Caco-2 (cell line): ENCODE measurements around the gene ING3. TPM values are rescaled to one million over a fixed set of nuclear protein-coding genes. Genes with fewer than 3 reads are reported as not detected.

Experiments
- BruUV-seq: library from RNA; stranded (reverse); fragments of 400-500 nt; replicated peaks from 2 replicates; lab custom pipeline; 2021; lab: Mats Ljungman, UMichigan
- CTCF ChIA-PET: fragments of 300-600 bp; sonication (Branson Sonifier 250); formaldehyde crosslinking; loops from one replicate; lab custom pipeline; 2022; ENCODE audit warnings: antibody characterized with exemption; lab: Charles Lee
- POLR2A ChIA-PET: fragments of 300-600 bp; sonication (Branson Sonifier 250); formaldehyde crosslinking; loops from one replicate; lab custom pipeline; 2022; ENCODE audit warnings: antibody characterized with exemption; lab: Charles Lee
- DNase-seq, 2 experiments: peaks; one replicate each; pipeline versions ENCODE4 v3.0.0 to v3.0.0-alpha.2; 2020 to 2022
- H3K27me3 ChIP-seq: replicated peaks from 2 replicates; pipeline ENCODE4 v1.6.0; 2011; ENCODE audit warnings: low read length; ENCODE audit not compliant: control insufficient read depth, insufficient read depth
- H3K36me3 ChIP-seq: 2 replicates; pipeline ENCODE4 v1.5.1; 2011; ENCODE audit warnings: low read length; ENCODE audit not compliant: control insufficient read depth, insufficient read depth
- H3K4me1 ChIP-seq: fragments of 250-450 bp; sonication (Bioruptor Pico); 2 replicates; pipeline ENCODE4 v1.5.1; 2020; ENCODE audit warnings: mild to moderate bottlenecking
- H3K4me3 ChIP-seq: 2 replicates; pipeline ENCODE4 v1.5.1; 2011; ENCODE audit warnings: low read depth, mild to moderate bottlenecking, control low read depth, low read length
- H3K9me3 ChIP-seq: fragments of 250-450 bp; sonication (Bioruptor Pico); 2 replicates; pipeline ENCODE4 v1.5.1; 2020; ENCODE audit warnings: mild to moderate bottlenecking, moderate library complexity
- H3K27ac Mint-ChIP-seq: one replicate; pipeline ENCODE4 v1.8.0; 2022; ENCODE audit warnings: mixed read lengths; ENCODE audit not compliant: unreplicated experiment
- H3K27me3 Mint-ChIP-seq: one replicate; pipeline ENCODE4 v1.8.0; 2022; ENCODE audit warnings: mixed read lengths; ENCODE audit not compliant: insufficient read depth, unreplicated experiment
- H3K36me3 Mint-ChIP-seq: one replicate; pipeline ENCODE4 v1.8.0; 2022; ENCODE audit warnings: mild to moderate bottlenecking, mixed read lengths; ENCODE audit not compliant: insufficient read depth, unreplicated experiment
- H3K4me1 Mint-ChIP-seq: one replicate; pipeline ENCODE4 v1.8.0; 2022; ENCODE audit warnings: low read depth, mixed read lengths; ENCODE audit not compliant: unreplicated experiment
- H3K4me3 Mint-ChIP-seq: one replicate; pipeline ENCODE4 v1.8.0; 2022; ENCODE audit warnings: mild to moderate bottlenecking, moderate library complexity, mixed read lengths; ENCODE audit not compliant: unreplicated experiment
- H3K9me3 Mint-ChIP-seq: one replicate; pipeline ENCODE4 v1.8.0; 2022; ENCODE audit warnings: mixed read lengths; ENCODE audit not compliant: unreplicated experiment
- intact Hi-C: fragments of 100-400 bp; cut with micrococcal nuclease; formaldehyde crosslinking; loops from one replicate; pipeline ENCODE4 v1.10.0; 2022; ENCODE audit not compliant: unreplicated experiment
- total RNA-seq: library from RNA; stranded (reverse); gene quantifications from 2 replicates; pipeline ENCODE4 v1.2.3, GENCODE V29; 2022
- TF ChIP-seq, protein P1 (sequence below), 2 experiments: fragments of 200-600 bp in 1 of 2; IDR thresholded peaks; 1 replicate in 1 of 2; 2 replicates in 1 of 2; pipeline versions ENCODE4 v1.5.1 to v1.8.0; 2011 to 2022; ENCODE audit warnings: antibody characterized with exemption in 1 of 2, control low read depth in 1 of 2, inconsistent platforms in 1 of 2, low read depth in 1 of 2, low read length in 1 of 2, mild to moderate bottlenecking in 1 of 2, moderate library complexity in 1 of 2; ENCODE audit not compliant: insufficient read depth in 1 of 2, severe bottlenecking in 1 of 2, unreplicated experiment in 1 of 2

The ING3 gene
- total RNA-seq, 1 experiment from 2014 or later: 14.6 TPM

- Histone ChIP-seq H3K9me3 (no peaks in the 10 kb centered on the region), H3K4me3 (no peak overlapping the region), H3K4me1 (no peaks in the 10 kb centered on the region), H3K27me3 (no peaks in the 10 kb centered on the region), H3K36me3 (no peaks in the 10 kb centered on the region)
- Mint-ChIP-seq H3K9me3 (no peaks in the 10 kb centered on the region), H3K36me3 (peaks cover 25% of the 10 kb centered on the region), H3K4me3 (no peak overlapping the region), H3K4me1 (no peaks in the 10 kb centered on the region), H3K27ac (no peak overlapping the region), H3K27me3 (no peaks in the 10 kb centered on the region)
- intact Hi-C loops: no loop called here
- BruUV-seq: no TSS peak
- TF ChIP-seq, protein P1, sequence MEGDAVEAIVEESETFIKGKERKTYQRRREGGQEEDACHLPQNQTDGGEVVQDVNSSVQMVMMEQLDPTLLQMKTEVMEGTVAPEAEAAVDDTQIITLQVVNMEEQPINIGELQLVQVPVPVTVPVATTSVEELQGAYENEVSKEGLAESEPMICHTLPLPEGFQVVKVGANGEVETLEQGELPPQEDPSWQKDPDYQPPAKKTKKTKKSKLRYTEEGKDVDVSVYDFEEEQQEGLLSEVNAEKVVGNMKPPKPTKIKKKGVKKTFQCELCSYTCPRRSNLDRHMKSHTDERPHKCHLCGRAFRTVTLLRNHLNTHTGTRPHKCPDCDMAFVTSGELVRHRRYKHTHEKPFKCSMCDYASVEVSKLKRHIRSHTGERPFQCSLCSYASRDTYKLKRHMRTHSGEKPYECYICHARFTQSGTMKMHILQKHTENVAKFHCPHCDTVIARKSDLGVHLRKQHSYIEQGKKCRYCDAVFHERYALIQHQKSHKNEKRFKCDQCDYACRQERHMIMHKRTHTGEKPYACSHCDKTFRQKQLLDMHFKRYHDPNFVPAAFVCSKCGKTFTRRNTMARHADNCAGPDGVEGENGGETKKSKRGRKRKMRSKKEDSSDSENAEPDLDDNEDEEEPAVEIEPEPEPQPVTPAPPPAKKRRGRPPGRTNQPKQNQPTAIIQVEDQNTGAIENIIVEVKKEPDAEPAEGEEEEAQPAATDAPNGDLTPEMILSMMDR (IDR thresholded peaks at IDR 0.05; ENCODE audit: insufficient read depth in 1 of 2, low read depth in 1 of 2, low read length in 1 of 2, severe bottlenecking in 1 of 2, unreplicated experiment in 1 of 2): no peak
- ChIA-PET POLR2A (no interaction called here), CTCF (no interaction called here)
- DNase-seq: no peak
Observed at GRCh38 chr7:120973849-120974248, 23.3 kb downstream of the ING3 start.

DNA sequence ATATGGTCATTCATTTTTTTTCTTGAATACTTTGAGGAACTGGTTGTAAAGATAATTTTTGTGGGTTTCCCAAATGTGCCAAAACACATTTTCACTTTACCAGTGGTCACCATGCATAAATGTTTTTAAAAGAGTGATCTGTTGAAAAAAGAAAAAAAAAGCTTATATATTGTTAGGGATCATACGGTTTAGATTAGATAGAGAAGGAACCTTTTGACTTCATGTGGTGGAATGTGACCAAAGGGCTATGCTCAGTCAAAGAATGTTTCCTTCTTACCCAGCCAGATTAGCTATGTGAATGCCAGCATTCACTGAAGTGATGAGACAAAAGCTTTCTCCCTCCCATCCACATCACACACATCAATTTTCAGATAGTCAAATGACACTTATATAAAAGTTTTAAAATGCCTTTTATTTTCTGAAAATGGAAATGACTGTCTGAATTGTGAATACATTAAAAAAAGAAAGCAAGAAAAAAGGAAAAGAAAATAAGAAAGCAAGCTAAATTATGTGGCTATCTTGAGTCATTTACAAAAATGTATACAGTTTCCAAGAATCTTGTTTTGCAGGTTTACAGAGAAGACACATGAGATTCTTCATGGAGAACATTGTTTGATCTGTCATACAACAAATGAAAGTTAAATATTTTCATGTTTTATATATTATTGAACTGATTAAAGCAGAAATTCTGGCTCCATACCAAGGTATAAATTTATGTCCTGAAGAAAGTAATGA is 29.4 kb downstream of the ING3 start:
- Histone ChIP-seq H3K27me3 (no peaks in the 10 kb centered on the region), H3K4me3 (no peak overlapping the region), H3K9me3 (no peaks in the 10 kb centered on the region), H3K4me1 (peaks cover 18% of the 10 kb centered on the region; the same call in 1 of the 2 replicates), H3K36me3 (no peaks in the 10 kb centered on the region)
- Mint-ChIP-seq H3K36me3 (peaks cover 7% of the 10 kb centered on the region), H3K27ac (no peak overlapping the region), H3K9me3 (no peaks in the 10 kb centered on the region), H3K27me3 (no peaks in the 10 kb centered on the region), H3K4me1 (peaks cover 12% of the 10 kb centered on the region), H3K4me3 (no peak overlapping the region)
- intact Hi-C loops: no loop called here
- TF ChIP-seq, protein P1 (IDR thresholded peaks at IDR 0.05; ENCODE audit: insufficient read depth in 1 of 2, low read depth in 1 of 2, low read length in 1 of 2, severe bottlenecking in 1 of 2, unreplicated experiment in 1 of 2): no peak
- ChIA-PET CTCF (no interaction called here), POLR2A (interaction anchor here (1.0 kb wide), 1 partner anchor 29 kb away, joined by 4 read pairs; the partner anchor contains the start of gene ING3)
- no TSS peak for BruUV-seq
- DNase-seq: peak in 1 of 2 experiments; percentile 7

GRCh38 chr7:120981117-120981516 is 30.5 kb downstream of the ING3 start:
- Mint-ChIP-seq H3K9me3 (no peaks in the 10 kb centered on the region), H3K4me3 (no peak overlapping the region), H3K36me3 (peaks cover 7% of the 10 kb centered on the region), H3K4me1 (peaks cover 14% of the 10 kb centered on the region), H3K27ac (no peak overlapping the region), H3K27me3 (no peaks in the 10 kb centered on the region)
- no peaks in the 10 kb centered on the region for H3K27me3 ChIP-seq
- CTCF ChIA-PET: no interaction called here
- BruUV-seq: no TSS peak
- H3K9me3 ChIP-seq: no peaks in the 10 kb centered on the region
- no peaks in the 10 kb centered on the region for H3K36me3 ChIP-seq
- H3K4me3 ChIP-seq: no peak overlapping the region
- POLR2A ChIA-PET: no interaction called here
- TF ChIP-seq, protein P1 (IDR thresholded peaks at IDR 0.05; ENCODE audit: insufficient read depth in 1 of 2, low read depth in 1 of 2, low read length in 1 of 2, severe bottlenecking in 1 of 2, unreplicated experiment in 1 of 2): no peak
- H3K4me1 ChIP-seq: peaks cover 25% of the 10 kb centered on the region; the same call in 1 of the 2 replicates
- intact Hi-C loops: no loop called here
- DNase-seq: no peak
